GM18505 (cell line): Measurements from ENCODE around the gene VPS33B.
"Not testable (repeated sequence)": the region's sequence is repeated elsewhere in the genome, so short reads cannot be mapped to it uniquely, and the experiment has no call there.

ENCODE experiments used
- ATAC-seq: cut with Tn5 transposase; IDR thresholded peaks from one replicate; pipeline ENCODE4 v1.9.1; 2021; ENCODE audit not compliant: unreplicated experiment
- POLR2A ChIP-seq: IDR thresholded peaks from 4 replicates; pipeline ENCODE4 v1.6.1; 2011; ENCODE audit warnings: borderline replicate concordance; ENCODE audit not compliant: insufficient read depth, insufficient read length; ENCODE audit errors: extremely low read depth

The VPS33B gene

GRCh38 chr15:91022075-91022831, at the start of gene VPS33B:
TSS of gene VPS33B (minus strand) at chr15:91022594. CDS start at chr15:91022249, 345 bp downstream.
- TF ChIP-seq POLR2A, result peak; percentile 73
- ATAC-seq, result peak; percentile 69

- no peak for ATAC-seq
- no peak for TF ChIP-seq POLR2A
These were observed 49.8 kb upstream of the VPS33B start for GRCh38 chr15:91072161-91072560.

- ATAC-seq, result no peak
- no peak for TF ChIP-seq POLR2A
These were observed 48.5 kb upstream of the VPS33B start for GRCh38 chr15:91070872-91071271.

GRCh38 chr15:91068966-91069365, 46.6 kb upstream of the VPS33B start:
- no peak for ATAC-seq
- TF ChIP-seq POLR2A, result no peak

DNA sequence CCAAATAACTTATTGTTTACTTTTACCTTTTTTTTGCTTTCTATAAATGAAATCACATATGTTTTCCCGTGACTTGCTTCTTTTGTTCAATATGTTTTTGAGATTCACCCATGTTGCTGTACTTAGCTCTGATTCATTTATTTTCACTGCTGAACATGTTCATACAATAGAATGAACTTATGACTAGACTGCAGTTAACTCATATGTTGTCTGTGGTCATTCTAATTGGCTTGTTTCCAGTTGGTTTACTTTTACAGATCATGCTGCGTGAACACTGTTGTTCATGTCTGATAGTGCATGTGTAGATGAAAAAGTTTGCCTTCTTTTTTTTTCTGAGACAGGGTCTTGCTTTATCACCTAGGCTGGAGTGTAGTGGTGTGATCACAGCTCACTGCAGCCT, 46.0 kb upstream of the VPS33B start:
- no peak for TF ChIP-seq POLR2A
- no peak for ATAC-seq

DNA sequence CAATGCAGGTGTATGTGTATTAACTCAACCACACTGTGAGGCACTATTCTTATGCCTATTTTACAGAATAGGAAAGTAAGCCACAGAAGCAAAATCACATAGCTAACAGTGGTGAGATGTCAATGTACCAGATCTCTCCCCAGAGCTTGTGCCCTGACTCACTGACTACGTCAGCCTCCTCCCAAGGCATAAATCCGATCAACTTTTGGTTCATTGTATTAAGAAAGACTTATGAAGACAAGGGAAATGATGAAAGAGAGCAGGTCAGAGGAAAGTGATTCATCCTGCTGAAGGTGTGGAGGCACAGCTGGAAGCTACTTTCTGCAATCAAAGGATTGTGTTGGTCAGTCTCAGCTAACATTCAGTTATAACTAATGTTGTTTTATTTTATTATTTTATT, 44.6 kb upstream of the VPS33B start:
- no peak for ATAC-seq
- no peak for TF ChIP-seq POLR2A

DNA sequence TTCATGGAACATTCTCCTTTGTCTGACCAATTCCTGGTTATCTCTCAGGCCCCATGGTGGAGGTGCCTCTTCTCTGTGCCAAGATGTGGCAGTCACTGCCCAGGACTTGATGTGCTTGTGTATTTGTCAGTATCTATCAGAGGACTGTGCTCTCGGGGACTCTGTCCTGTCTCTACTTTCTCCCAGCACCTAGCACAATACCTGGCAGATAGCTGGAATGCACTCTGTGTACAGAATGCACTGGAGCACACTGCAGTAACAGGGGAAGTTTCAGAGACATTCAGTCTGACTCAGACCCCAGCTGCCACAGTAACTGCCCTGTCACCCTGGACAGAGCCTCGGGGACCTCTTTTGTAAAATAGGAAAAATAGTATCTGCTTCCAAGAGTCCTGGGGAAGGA, 43.1 kb upstream of the VPS33B start:
- TF ChIP-seq POLR2A, result no peak
- ATAC-seq, result no peak

DNA sequence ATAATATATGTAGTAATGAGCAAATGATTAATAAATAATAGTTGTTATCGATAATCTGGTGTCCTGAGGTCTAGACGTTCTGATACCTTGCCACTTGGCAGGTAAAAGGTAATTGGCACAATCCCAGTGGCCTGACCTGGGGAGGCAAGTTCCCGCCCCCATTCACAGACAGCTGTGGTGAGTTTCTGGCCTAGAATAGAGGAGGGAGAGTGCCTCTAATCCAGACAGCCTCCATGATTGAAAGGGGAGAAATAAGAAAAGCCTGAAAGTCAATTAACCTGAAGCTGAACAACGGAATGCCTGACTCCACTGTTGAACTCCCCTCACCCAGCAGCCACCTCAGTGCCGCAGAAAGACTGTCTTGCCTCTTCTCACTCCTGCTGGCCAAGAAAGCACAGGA, 39.6 kb upstream of the VPS33B start:
- no peak for TF ChIP-seq POLR2A
- ATAC-seq, result no peak

DNA sequence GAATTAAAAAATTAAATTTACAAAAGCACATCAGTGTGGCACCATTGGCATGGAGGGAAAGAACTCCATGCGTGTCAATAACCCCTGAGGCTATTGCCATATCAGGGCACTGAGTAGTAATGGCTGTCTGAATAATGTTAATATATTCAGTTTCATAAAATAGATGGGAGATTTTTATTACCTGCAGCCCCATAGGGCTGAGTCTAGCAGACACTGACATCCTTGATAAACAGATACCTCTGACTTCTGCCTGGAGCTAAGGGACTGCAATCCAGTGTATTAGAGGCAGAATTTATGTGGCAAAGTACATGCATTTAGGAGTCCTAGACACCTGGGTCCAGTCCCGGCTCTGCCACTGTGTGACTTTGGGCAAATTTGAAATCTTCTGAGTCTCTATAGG, 38.8 kb upstream of the VPS33B start:
- TF ChIP-seq POLR2A, result no peak
- ATAC-seq, result no peak

DNA sequence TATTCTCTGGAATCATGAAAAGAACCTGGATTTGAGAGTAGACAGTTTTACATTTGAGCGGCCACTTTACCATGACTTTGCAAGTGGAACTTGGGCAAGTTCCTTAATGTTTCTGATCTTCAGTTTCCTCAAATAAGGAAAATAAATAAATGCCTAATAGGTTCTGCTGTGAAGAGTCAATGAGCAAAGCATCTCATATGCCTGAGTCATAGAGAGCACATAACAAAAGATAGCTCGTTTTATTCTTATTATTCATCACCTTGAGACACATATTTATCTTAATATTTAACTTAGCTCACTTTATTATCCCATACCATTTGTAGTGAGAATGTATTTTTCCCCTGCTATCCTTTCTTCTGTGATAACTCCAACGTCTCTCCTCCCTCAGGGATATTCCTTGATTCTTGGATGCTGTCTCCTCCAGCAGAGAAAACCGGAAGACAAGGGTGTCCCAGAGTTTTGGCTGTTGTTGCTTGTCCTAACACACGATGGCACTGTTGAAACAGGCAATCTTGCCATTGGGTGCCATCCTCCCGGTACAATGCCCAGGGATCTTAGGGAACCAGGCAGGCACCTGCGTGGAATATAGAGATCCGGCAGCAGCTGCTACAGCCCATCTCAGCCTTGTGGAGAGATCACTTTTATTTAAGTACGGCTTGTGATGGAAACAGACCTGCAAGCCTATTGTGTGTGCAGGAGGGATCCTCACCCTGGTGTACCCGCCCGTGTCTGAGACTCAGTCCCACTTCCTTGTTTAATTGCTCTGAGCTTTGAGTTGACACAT, 33.3 kb upstream of the VPS33B start:
- ATAC-seq, result no peak
- no peak for TF ChIP-seq POLR2A

- TF ChIP-seq POLR2A, result no peak
- ATAC-seq, result no peak
These were observed 32.4 kb upstream of the VPS33B start for GRCh38 chr15:91054816-91055215.

- TF ChIP-seq POLR2A, result no peak
These were observed 28.9 kb upstream of the VPS33B start for GRCh38 chr15:91051248-91051647.

DNA sequence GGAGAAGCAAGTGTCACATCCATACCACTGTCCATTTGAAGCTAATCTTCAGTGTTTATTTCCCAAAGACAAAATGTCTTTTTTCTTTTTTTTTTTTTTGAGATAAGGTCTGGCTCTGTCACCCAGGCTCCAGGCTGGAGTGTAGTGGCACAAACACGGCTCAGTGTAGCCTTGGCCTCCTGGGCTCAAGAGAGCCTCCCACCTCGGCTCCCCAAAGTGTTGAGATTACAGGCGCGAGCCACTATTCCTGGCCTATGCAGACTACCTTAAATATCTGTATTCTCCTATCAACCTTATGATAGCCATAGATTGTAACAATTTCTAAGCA, 27.7 kb upstream of the VPS33B start:
- ATAC-seq, result no peak
- no peak for TF ChIP-seq POLR2A

More at GRCh38 chr15:91051248-91051647, 28.9 kb upstream of the VPS33B start:
- no peak for ATAC-seq

- ATAC-seq, result peak; percentile 55
- TF ChIP-seq POLR2A, result no peak
These were observed 27.2 kb upstream of the VPS33B start for GRCh38 chr15:91049378-91050127.

DNA sequence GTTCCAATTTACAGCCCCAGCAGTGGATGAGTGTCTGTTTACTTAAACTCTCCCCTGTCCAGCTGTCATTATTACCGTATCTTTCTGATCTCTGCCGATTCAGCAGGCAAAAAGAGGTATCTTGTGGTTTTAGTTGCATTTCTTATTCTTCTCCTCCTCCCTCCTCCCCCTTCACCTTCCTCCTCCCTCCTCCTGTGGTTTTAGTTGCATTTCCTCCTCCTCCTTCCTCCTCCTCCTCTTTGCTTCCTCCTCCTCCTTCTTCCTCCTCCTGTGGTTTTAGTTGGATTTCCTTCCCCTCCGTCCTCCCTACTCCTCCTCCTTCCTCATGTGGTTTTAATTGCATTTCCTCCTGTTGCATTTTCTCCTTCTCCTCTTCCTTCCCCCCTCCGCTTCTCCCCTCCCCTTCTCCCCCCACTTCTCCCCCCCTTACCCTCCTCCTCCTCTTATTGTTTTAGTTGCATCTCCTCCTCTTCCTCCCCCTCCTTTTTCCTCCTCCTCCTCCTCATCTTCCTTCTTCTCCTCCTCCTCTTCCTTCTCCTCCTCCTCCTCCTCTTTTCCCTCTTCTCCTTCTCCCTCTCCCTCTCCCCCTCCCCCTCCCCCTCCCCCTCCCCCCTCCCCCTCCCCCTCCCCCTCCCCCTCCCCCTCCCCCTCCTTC, 25.3 kb upstream of the VPS33B start:
- ATAC-seq, result no peak
- no peak for TF ChIP-seq POLR2A

DNA sequence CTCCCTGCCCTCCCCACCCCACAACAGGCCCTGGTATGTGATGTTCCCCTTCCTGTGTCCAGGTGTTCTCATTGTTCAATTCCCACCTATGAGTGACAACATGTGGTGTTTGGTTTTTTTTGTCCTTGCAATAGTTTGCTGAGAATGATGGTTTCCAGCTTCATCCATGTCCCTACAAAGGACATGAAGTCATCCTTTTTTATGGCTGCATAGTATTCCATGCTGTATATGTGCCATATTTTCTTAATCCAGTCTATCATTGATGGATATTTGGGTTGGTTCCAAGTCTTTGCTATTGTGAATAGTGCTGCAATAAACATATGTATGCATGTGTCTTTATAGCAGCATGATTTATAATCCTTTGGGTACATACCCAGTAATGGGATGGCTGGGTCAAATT, 23.7 kb upstream of the VPS33B start:
- not testable (repeated sequence) for ATAC-seq
